GM19397 (cell line): ENCODE measurements around the gene GRPEL2.
A peak's percentile ranks its signal among the peaks of the same experiment; 100 is the strongest.

Experiments used
- ATAC-seq: cut with Tn5 transposase; IDR thresholded peaks from one replicate; pipeline ENCODE4 v1.9.1; 2021; ENCODE audit warnings: mild to moderate bottlenecking, moderate library complexity; ENCODE audit not compliant: unreplicated experiment

The GRPEL2 gene

GRCh38 chr5:149317281-149318048 is 27.8 kb upstream of the GRPEL2 start:
- ATAC-seq, result peak; percentile 50

GRCh38 chr5:149319174-149319573 is 26.1 kb upstream of the GRPEL2 start:
- ATAC-seq, result no peak

DNA sequence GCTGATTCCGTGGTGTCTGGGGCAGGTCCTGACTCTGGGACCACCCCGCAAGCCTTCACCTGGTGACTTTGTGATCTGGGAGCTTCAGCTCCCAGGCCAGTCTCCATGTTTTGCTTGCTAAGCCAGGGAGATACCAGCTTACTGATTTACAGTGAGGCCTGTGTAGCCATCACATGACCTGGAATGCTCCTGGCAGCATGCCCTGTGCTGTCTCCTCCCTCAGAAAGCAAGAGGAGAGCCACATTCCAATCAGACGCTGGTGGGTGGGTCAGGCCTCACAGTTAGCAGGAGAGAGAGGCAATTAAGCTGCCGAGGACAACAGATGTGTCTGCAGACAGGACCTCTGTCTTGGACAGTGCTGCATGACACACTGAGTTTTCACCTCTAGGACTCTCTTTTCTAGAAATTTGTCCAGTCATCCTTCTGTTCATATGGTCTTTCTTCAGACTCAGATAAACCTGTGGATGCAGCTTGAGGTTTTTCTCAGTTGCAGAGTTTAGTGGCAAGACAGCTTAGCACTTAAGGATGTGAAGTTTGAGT is 24.4 kb upstream of the GRPEL2 start:
- no peak for ATAC-seq

GRCh38 chr5:149322518-149322917 is 22.8 kb upstream of the GRPEL2 start:
- ATAC-seq, result no peak

GRCh38 chr5:149323210-149323609 is 22.1 kb upstream of the GRPEL2 start:
- no peak for ATAC-seq

DNA sequence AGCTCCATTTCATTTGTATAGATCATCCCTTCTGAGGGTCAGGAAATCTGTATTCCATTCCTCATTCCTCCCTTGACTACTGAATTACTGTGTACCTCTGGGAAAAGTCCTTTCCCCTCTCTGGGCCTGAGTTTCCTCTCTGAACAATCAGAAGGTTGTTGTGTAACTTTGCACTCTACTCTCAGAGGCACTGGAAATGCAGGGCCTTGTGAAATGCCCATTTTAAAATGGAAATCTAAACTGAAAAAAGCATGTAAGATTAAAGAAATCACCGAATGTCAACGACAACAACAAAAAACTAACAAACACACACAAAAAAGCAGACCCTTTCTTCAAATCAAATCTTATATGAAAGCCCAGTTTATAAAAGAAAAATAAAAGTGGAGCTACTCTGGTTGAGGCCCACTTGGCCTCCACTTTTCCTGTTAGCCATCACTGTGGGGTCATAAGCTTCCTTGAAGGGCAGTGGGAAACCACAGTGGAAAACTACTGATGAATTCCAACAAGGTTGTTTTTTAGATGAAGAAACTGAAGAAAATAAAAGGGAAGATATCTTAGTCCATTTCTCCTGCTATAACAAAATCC is 21.6 kb upstream of the GRPEL2 start:
- ATAC-seq, result no peak

DNA sequence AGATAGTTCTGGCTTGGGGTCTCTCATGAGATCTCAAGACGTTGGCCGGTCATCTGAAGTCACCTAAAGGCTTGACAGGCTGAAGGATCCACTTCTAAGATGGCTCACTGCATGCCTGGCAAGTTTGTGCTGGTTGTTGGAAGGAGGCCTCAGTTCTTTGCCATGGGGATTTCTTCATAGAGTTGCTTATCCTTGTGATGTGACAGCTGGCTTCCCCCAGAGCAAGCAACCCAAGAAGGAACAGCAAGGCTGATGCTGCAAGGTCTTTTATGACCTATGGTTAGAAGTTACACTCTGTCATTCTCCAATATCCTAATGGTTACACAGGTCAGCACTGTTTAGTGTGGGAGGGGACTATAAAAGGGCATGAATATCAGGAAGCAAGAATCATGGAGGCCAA is 20.7 kb upstream of the GRPEL2 start:
- ATAC-seq, result no peak

- ATAC-seq, result no peak
These were observed 20.0 kb upstream of the GRPEL2 start for GRCh38 chr5:149325166-149325735.

DNA sequence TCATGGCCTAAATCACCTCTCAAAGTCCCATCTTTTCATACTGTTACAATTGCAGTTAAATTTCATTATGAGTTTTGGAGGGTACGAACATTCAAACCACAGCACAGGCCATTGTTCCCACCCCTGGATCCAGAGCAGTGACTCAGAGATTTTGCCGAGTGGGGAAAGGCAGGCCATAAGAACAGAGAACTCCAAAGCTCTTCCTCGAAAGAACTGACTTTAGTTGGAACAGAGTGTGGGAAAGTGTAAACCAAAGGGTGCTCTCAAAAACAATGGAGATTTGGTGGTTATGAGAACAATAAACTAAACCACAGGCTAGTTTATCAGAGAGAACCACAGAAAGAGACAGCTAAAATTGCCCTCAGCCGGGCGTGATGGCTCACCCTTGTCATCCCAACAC is 19.4 kb upstream of the GRPEL2 start:
- no peak for ATAC-seq

GRCh38 chr5:149326611-149327010 is 18.7 kb upstream of the GRPEL2 start:
- no peak for ATAC-seq

DNA sequence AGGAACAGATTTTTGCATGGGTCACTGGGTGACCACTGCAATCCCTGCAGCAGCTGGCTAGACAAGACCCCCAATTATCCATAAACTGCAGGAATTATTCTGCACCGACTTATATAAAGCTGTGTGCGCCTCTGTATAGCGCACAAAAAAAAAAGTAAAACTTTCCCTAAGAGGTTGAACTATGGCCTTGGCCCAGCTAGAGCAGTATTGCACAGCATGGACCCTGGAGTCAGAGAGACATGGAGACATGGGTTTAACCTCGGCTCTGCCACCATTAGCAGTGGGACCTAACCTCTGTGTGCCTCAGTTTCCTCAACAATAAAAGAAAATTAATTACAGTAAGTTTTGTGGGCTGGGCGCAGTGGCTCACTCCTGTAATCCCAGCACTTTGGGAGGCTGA is 17.1 kb upstream of the GRPEL2 start:
- ATAC-seq, result no peak

DNA sequence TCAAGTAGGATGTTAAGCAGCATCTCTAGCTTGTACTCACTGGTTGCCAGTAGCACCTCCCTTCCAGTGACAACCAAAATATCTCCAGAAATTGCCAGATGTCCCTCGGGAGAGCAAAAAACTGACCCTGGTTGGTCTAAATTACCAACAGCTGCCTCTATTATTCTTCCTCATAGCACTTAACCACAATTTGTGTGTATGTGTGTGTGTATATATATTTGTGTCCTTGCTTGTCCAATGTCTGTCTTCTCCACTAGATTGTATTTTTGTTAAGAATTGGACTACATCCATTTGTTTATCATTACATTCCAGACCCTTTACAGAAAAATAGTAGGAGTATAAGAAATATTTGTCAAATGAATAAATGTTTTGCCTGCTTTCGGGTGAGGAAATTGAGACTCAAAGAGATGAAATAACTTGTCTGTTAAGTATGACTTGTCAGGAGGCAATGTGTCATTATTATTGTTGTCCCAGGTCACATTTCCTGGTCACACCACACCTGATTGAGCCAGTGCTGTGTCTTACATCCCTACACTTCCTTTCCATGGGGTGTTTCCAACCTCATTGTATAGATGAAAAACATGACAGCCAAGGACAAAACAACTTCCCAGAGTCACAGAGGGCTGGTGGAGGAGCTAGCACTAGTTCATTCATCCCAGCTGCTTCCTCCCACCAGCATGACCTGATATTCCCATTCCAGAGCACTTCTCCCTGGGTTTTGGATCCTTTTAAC is 11.4 kb upstream of the GRPEL2 start:
- ATAC-seq, result no peak

- no peak for ATAC-seq
These were observed 7.6 kb upstream of the GRPEL2 start for GRCh38 chr5:149337736-149338135.

DNA sequence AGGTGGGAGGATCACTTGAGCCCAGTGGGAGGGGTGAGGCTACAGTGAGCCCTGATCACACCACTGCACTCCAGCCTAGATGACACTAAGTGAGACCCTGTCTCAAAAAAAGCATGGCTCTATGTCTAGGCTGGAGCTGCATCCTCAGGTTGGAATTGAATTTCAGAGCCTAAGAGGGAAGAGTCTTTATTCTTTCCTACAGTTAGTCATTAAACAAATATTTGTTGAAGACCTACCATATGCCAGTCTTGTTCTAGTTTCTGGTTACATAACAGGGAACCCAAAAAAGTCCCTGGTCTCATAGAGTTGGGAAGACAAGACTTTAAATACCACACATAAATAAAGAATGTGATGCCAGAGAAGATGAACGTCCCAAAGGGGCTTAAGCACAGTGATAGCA is 6.9 kb upstream of the GRPEL2 start:
- no peak for ATAC-seq

DNA sequence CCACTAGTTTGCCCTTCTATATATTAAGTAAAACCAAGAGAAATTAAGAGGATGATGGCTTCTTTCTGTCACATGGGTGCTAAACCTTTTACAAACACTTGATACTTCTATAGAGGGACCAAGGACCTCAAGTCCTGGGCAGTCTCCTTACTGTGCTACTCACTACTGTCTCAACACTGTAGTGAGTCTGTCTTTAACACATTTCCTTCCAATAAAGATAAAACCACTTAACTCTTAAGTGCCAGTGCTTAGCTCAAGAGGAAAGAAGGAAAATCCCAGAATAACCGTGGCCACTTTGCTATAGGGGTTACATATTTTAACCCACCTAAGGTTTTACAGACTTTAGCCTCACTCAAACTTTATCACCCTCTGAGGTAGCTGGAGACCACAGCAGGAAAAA is 4.4 kb upstream of the GRPEL2 start:
- ATAC-seq, result no peak

- no peak for ATAC-seq
These were observed 3.4 kb upstream of the GRPEL2 start for GRCh38 chr5:149341876-149342275.

DNA sequence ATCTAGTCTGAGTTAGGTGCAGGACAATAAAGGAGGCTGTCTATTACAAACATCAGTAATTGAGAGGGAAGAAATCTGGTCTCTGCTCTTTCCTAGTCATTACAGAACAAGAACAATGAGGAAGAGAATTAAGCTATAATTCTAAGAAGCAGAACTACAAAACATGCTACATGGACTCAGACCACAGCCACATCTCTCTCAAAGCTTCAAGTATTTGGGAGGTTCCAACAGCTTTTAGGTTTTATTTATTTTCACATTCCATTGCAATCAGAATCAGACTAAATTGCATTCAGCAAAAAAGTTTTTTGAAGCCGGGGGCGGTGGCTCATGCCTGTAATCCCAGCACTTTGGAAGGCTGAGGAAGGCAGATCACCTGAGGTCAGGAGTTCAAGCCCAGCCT is 1.1 kb upstream of the GRPEL2 start:
- no peak for ATAC-seq

GRCh38 chr5:149345892-149346222 is 558 bp downstream of the GRPEL2 start:
- ATAC-seq, result no peak

- ATAC-seq, result no peak
These were observed 3.2 kb downstream of the GRPEL2 start for GRCh38 chr5:149348518-149348917.

GRCh38 chr5:149349382-149349781 is 4.1 kb downstream of the GRPEL2 start:
- ATAC-seq, result no peak

- ATAC-seq, result no peak
These were observed 6.9 kb downstream of the GRPEL2 start for GRCh38 chr5:149352169-149352568.

GRCh38 chr5:149353911-149354310 is 8.6 kb downstream of the GRPEL2 start:
- ATAC-seq, result no peak
